MM.1S (cell line): Measurements from ENCODE around the gene ANKRD29.

ENCODE experiments used
- EZH2 ChIP-seq: fragments of 300-600 bp; sonication (generic); optimal IDR thresholded peaks from 2 replicates; pipeline ENCODE3; 2017; ENCODE audit warnings: low read depth, mild to moderate bottlenecking, antibody characterized with exemption, low read length, mixed read lengths
- TF ChIP-seq, protein P1 (sequence below): fragments of 300-600 bp; sonication (generic); IDR thresholded peaks from 2 replicates; pipeline ENCODE4 v1.5.1; 2016; ENCODE audit warnings: antibody characterized with exemption, low read length, mixed read lengths

DNA sequence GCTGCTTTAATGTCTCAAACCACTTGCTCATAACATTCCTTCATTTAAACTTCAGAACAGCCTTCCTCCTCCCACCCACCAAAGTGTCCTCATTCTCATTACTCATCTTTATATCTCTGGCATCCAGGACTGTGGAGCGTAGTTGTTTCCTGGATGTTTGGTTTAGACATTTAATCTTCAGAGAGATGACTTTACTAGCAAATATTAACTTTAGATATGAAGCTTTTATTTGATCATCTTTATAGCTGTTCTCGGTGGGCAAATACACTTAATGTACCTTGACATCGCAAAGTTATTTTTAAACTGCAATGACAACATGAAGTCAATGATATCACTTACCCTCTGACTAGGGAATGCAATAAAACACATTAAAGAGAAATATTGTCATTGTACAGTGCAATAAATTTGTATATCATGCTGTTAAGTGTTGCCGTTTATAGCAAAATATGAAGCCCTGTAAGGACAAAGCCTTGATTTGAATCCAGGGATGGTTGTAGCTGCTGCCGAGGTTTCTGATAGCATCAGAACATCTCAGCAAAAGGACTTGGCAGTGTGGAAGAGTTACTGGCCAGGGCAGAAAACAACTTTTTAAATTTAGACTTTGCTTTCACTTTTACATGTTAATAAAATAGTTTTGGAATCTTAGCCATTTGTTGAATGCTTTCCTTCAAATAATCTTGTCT, 21.9 kb upstream of the ANKRD29 start:
- TF ChIP-seq, protein P1, sequence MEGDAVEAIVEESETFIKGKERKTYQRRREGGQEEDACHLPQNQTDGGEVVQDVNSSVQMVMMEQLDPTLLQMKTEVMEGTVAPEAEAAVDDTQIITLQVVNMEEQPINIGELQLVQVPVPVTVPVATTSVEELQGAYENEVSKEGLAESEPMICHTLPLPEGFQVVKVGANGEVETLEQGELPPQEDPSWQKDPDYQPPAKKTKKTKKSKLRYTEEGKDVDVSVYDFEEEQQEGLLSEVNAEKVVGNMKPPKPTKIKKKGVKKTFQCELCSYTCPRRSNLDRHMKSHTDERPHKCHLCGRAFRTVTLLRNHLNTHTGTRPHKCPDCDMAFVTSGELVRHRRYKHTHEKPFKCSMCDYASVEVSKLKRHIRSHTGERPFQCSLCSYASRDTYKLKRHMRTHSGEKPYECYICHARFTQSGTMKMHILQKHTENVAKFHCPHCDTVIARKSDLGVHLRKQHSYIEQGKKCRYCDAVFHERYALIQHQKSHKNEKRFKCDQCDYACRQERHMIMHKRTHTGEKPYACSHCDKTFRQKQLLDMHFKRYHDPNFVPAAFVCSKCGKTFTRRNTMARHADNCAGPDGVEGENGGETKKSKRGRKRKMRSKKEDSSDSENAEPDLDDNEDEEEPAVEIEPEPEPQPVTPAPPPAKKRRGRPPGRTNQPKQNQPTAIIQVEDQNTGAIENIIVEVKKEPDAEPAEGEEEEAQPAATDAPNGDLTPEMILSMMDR: no peak
- TF ChIP-seq EZH2: no peak
